GM23338 (cell line): ENCODE data around the gene CPNE1. TPM values are rescaled to one million over a fixed set of nuclear protein-coding genes. Genes with fewer than 3 reads are reported as not detected.

ENCODE experiments used
- ATAC-seq: fragments of 200-7000 bp; cut with Tn5 transposase; 3 replicates; pipeline ENCODE4 v1.9.1; 2020
- DNase-seq: peaks from one replicate; pipeline ENCODE4 v3.0.0-alpha.2; 2015; ENCODE audit warnings: low spot score
- H2AFZ ChIP-seq: fragments of 200-600 bp; sonication (generic); 2 replicates; pipeline ENCODE4 v1.8.0; 2016; ENCODE audit warnings: antibody characterized with exemption, mild to moderate bottlenecking, moderate library complexity
- H3F3A ChIP-seq: fragments of 200-600 bp; sonication (generic); replicated peaks from 2 replicates; pipeline ENCODE4 v1.8.0; 2017; ENCODE audit warnings: antibody characterized with exemption, mixed run types, low read depth
- H3K27ac ChIP-seq: fragments of 200-600 bp; sonication (generic); 2 replicates; pipeline ENCODE4 v1.6.1; 2016; ENCODE audit warnings: low read depth
- H3K27me3 ChIP-seq: fragments of 200-600 bp; sonication (generic); 2 replicates; pipeline ENCODE4 v1.8.0; 2016; ENCODE audit warnings: mild to moderate bottlenecking, mixed run types, moderate library complexity; ENCODE audit not compliant: insufficient read depth
- H3K36me3 ChIP-seq: fragments of 200-600 bp; sonication (generic); 2 replicates; pipeline ENCODE4 v1.8.0; 2016; ENCODE audit warnings: mild to moderate bottlenecking; ENCODE audit not compliant: insufficient read depth
- H3K4me1 ChIP-seq: fragments of 200-600 bp; sonication (generic); 2 replicates; pipeline ENCODE4 v1.8.0; 2016; ENCODE audit warnings: mild to moderate bottlenecking, moderate library complexity; ENCODE audit not compliant: insufficient read depth
- H3K4me2 ChIP-seq: fragments of 200-600 bp; sonication (generic); 2 replicates; pipeline ENCODE4 v1.7.1; 2017; ENCODE audit warnings: mixed run types
- H3K4me3 ChIP-seq: fragments of 200-600 bp; sonication (generic); 2 replicates; pipeline ENCODE4 v1.6.1; 2016; ENCODE audit warnings: mixed run types
- H3K79me2 ChIP-seq: fragments of 200-600 bp; sonication (generic); replicated peaks from 2 replicates; pipeline ENCODE4 v1.8.0; 2017; ENCODE audit warnings: mild to moderate bottlenecking; ENCODE audit not compliant: insufficient read depth
- H3K9me2 ChIP-seq: fragments of 200-600 bp; sonication (generic); 2 replicates; pipeline ENCODE4 v1.8.0; 2017; ENCODE audit not compliant: insufficient read depth
- H4K20me1 ChIP-seq: fragments of 200-600 bp; sonication (generic); replicated peaks from 2 replicates; pipeline ENCODE4 v1.8.0; 2017; ENCODE audit warnings: mild to moderate bottlenecking; ENCODE audit not compliant: insufficient read depth
- H3K27ac Mint-ChIP-seq: 2 replicates; pipeline ENCODE4 v1.8.0; 2020; ENCODE audit warnings: inconsistent platforms, mild to moderate bottlenecking, moderate library complexity, mixed read lengths
- H3K27me3 Mint-ChIP-seq: 3 replicates; pipeline ENCODE4 v1.8.0; 2022; ENCODE audit warnings: low read depth, mild to moderate bottlenecking, moderate library complexity, mixed read lengths, inconsistent platforms; ENCODE audit not compliant: insufficient read depth, poor library complexity
- H3K36me3 Mint-ChIP-seq: 3 replicates; pipeline ENCODE4 v1.8.0; 2021; ENCODE audit warnings: low read depth, mild to moderate bottlenecking, inconsistent platforms, moderate library complexity, mixed read lengths
- H3K4me1 Mint-ChIP-seq: 3 replicates; pipeline ENCODE4 v1.8.0; 2020; ENCODE audit warnings: mild to moderate bottlenecking, inconsistent platforms, mixed read lengths
- H3K4me3 Mint-ChIP-seq: 3 replicates; pipeline ENCODE4 v1.8.0; 2021; ENCODE audit warnings: moderate library complexity, mild to moderate bottlenecking, inconsistent platforms, mixed read lengths
- H3K9me3 Mint-ChIP-seq: 3 replicates; pipeline ENCODE4 v1.8.0; 2020; ENCODE audit warnings: moderate library complexity, mild to moderate bottlenecking, inconsistent platforms, mixed read lengths
- CREB1 ChIP-seq: fragments of 250-450 bp; sonication (Bioruptor Pico); IDR thresholded peaks from 2 replicates; pipeline ENCODE4 v1.5.0; 2020; ENCODE audit warnings: low read depth, mild to moderate bottlenecking, moderate library complexity
- CTCF ChIP-seq, 2 experiments: fragments of 200-600 bp in 1 of 2; sonication (generic) in 1 of 2; conservative IDR thresholded peaks; 2 replicates each; pipeline versions ENCODE4 v1.5.1 to v1.6.1; 2016 to 2017; ENCODE audit warnings: antibody characterized with exemption in 2 of 2, low read depth in 2 of 2, mild to moderate bottlenecking in 2 of 2, moderate library complexity in 1 of 2
- ETS1 ChIP-seq: IDR thresholded peaks from 2 replicates; pipeline ENCODE4 v1.6.1; 2016; ENCODE audit warnings: antibody characterized with exemption
- EZH2 ChIP-seq: fragments of 200-600 bp; sonication (generic); IDR thresholded peaks from one replicate; pipeline ENCODE4 v1.8.0; 2017; ENCODE audit warnings: antibody characterized with exemption, mild to moderate bottlenecking, low read depth; ENCODE audit not compliant: unreplicated experiment
- EZH2phosphoT487 ChIP-seq: fragments of 200-600 bp; sonication (generic); IDR thresholded peaks from one replicate; pipeline ENCODE4 v1.8.1; 2018; ENCODE audit warnings: antibody characterized with exemption; ENCODE audit not compliant: unreplicated experiment
- JUNB ChIP-seq: IDR thresholded peaks from one replicate; pipeline ENCODE4 v1.6.1; 2016; ENCODE audit warnings: antibody characterized with exemption; ENCODE audit not compliant: unreplicated experiment
- NANOG ChIP-seq: IDR thresholded peaks from 2 replicates; pipeline ENCODE4 v1.6.1; 2016; ENCODE audit warnings: antibody characterized with exemption, borderline replicate concordance
- POLR2AphosphoS5 ChIP-seq: IDR thresholded peaks from 2 replicates; pipeline ENCODE4 v1.6.1; 2016; ENCODE audit warnings: antibody characterized with exemption, low read depth
- STAT1 ChIP-seq: IDR thresholded peaks from one replicate; pipeline ENCODE4 v1.6.1; 2016; ENCODE audit warnings: antibody characterized with exemption; ENCODE audit not compliant: unreplicated experiment
- ZNF114 ChIP-seq: fragments of 250-450 bp; sonication (Bioruptor Pico); IDR thresholded peaks from 2 replicates; pipeline ENCODE4 v1.5.0; 2020; ENCODE audit warnings: mild to moderate bottlenecking, moderate library complexity
- ZNF331 ChIP-seq: fragments of 250-450 bp; sonication (Bioruptor Pico); IDR thresholded peaks from 2 replicates; pipeline ENCODE4 v1.5.0; 2020; ENCODE audit warnings: low read depth, mild to moderate bottlenecking, moderate library complexity
- polyA plus RNA-seq: library from polyadenylated mRNA; unstranded; fragments of >200 nt; fragmentation: Nextera tagmentation; extraction: Ambion mirVana; gene quantifications from 2 replicates; pipeline ENCODE4 v1.2.1, GENCODE V29; 2016
- total RNA-seq: library from RNA; depleted of rRNA; stranded (reverse); fragments of >200 nt; shearing (Covaris generic); gene quantifications from 2 replicates; pipeline ENCODE4 v1.2.3, GENCODE V29; 2014
- TF ChIP-seq, protein P1 (sequence below): IDR thresholded peaks from one replicate; pipeline ENCODE4 v1.6.1; 2018; ENCODE audit warnings: antibody characterized with exemption; ENCODE audit not compliant: unreplicated experiment

The CPNE1 gene
- total and polyA plus RNA-seq, 2 experiments from 2014 or later: 189 to 196 TPM

DNA sequence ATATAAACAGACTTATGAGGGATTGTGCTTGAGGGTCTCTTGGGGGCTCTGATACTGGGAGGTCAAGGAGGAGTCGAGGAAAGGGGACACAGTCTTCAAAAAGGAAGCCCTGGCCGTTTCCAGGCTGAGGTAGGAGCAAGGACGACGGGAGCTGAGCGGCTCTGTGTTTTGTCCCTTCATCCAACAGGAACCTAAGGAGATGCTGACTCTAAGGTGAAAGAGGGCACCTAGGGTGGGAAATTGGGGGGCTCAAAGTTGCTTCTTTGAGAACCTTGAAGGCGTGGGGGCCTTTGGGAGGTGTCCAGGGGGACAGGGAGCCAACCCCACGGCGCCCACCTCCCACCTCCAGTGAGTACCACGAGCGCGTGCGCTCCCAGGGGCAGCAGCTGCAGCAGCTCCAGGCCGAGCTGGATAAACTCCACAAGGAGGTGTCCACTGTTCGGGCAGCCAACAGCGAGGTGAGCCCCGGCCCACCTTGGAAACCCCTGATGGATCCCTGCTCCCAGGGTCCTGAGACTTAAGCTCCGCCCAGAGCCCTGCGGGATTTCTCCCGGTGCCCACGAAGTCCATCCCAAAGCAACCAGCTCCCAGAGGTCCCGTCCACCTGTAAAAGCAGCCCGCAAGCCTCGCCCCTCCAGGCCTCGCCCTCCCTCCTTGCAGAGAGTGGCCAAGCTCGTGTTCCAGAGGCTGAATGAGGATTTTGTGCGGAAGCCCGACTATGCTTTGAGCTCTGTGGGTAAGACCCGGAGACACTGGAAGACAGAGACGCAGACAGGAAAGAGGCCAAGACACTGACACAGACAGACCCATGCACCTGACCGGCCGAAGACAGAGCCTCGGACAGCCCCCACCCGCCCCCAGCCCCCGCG lies 46.2 kb downstream of the CPNE1 start:
- TF ChIP-seq ZNF114 (CRISPR knock-in tag): no peak
- TF ChIP-seq CREB1: no peak
- no peak for TF ChIP-seq CTCF (conservative IDR thresholded peaks at IDR 0.05; ENCODE audit: low read depth in 2 of 2)
- no peak for TF ChIP-seq ZNF331 (CRISPR knock-in tag)
- no peak for TF ChIP-seq EZH2phosphoT487
- TF ChIP-seq NANOG: no peak
- TF ChIP-seq EZH2: no peak
- TF ChIP-seq, protein P1, sequence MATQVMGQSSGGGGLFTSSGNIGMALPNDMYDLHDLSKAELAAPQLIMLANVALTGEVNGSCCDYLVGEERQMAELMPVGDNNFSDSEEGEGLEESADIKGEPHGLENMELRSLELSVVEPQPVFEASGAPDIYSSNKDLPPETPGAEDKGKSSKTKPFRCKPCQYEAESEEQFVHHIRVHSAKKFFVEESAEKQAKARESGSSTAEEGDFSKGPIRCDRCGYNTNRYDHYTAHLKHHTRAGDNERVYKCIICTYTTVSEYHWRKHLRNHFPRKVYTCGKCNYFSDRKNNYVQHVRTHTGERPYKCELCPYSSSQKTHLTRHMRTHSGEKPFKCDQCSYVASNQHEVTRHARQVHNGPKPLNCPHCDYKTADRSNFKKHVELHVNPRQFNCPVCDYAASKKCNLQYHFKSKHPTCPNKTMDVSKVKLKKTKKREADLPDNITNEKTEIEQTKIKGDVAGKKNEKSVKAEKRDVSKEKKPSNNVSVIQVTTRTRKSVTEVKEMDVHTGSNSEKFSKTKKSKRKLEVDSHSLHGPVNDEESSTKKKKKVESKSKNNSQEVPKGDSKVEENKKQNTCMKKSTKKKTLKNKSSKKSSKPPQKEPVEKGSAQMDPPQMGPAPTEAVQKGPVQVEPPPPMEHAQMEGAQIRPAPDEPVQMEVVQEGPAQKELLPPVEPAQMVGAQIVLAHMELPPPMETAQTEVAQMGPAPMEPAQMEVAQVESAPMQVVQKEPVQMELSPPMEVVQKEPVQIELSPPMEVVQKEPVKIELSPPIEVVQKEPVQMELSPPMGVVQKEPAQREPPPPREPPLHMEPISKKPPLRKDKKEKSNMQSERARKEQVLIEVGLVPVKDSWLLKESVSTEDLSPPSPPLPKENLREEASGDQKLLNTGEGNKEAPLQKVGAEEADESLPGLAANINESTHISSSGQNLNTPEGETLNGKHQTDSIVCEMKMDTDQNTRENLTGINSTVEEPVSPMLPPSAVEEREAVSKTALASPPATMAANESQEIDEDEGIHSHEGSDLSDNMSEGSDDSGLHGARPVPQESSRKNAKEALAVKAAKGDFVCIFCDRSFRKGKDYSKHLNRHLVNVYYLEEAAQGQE: no peak
- TF ChIP-seq POLR2AphosphoS5: no peak
- no peak for TF ChIP-seq STAT1
- no peak for TF ChIP-seq ETS1
- TF ChIP-seq JUNB: no peak
- no peaks in the 10 kb centered on the region for H3K79me2 ChIP-seq
- peaks cover 26% of the 10 kb centered on the region for H3K27me3 ChIP-seq
- peak overlapping the region; percentile 84 for H3K4me3 ChIP-seq
- peak overlapping the region; percentile 95 for H3K4me2 ChIP-seq
- Mint-ChIP-seq H3K4me3 (peak overlapping the region; percentile 87), H3K4me1 (peaks cover 14% of the 10 kb centered on the region), H3K9me3 (no peaks in the 10 kb centered on the region), H3K27me3 (peaks cover 40% of the 10 kb centered on the region), H3K36me3 (no peaks in the 10 kb centered on the region; the same call in 2 of the 3 replicates), H3K27ac (no peak overlapping the region; the same call in 1 of the 2 replicates)
- DNase-seq (peak; percentile 47), ATAC-seq (no peak; the same call in 2 of the 3 replicates)
- no peaks in the 10 kb centered on the region for H3K9me2 ChIP-seq
- no peaks in the 10 kb centered on the region for H4K20me1 ChIP-seq
- 0 out of 2 replicates have a peak overlapping the region, but pooled peaks have one; percentile 47 for H2AFZ ChIP-seq
- no peak overlapping the region for H3K27ac ChIP-seq
- H3K4me1 ChIP-seq: peaks cover 21% of the 10 kb centered on the region
- no peaks in the 10 kb centered on the region for H3K36me3 ChIP-seq
- peaks cover 23% of the 10 kb centered on the region for H3F3A ChIP-seq
